GM12874 (cell line): ENCODE results near the gene DYSF.

Experiments
- TF ChIP-seq, protein P1 (sequence below): IDR thresholded peaks from 2 replicates; pipeline ENCODE4 v1.5.1; 2011; ENCODE audit warnings: low read depth, mild to moderate bottlenecking, control low read depth, low read length, moderate library complexity; ENCODE audit not compliant: insufficient read depth

Gene DYSF

GRCh38 chr2:71595569-71595968 lies 142.2 kb downstream of the DYSF start:
- TF ChIP-seq, protein P1, sequence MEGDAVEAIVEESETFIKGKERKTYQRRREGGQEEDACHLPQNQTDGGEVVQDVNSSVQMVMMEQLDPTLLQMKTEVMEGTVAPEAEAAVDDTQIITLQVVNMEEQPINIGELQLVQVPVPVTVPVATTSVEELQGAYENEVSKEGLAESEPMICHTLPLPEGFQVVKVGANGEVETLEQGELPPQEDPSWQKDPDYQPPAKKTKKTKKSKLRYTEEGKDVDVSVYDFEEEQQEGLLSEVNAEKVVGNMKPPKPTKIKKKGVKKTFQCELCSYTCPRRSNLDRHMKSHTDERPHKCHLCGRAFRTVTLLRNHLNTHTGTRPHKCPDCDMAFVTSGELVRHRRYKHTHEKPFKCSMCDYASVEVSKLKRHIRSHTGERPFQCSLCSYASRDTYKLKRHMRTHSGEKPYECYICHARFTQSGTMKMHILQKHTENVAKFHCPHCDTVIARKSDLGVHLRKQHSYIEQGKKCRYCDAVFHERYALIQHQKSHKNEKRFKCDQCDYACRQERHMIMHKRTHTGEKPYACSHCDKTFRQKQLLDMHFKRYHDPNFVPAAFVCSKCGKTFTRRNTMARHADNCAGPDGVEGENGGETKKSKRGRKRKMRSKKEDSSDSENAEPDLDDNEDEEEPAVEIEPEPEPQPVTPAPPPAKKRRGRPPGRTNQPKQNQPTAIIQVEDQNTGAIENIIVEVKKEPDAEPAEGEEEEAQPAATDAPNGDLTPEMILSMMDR = no peak

DNA sequence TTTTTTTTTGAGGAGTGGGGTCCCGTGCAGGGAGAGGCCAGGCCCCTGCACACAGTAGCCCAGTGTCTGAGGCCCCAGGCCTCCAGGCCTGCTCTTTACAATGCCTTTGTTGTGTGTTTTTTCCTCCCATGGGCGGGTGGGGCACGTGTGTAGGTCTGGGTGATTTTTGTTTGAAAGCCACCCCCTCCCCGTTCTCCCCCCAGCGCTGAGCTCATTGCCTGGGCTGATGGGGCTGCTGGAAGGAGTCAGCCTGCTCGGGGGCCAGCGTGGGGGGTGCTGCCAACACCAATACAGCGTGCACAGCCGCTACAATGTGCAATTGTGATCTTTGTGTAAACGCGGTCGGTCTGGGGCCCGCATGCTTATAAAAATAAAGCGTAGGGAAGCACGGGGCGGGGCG lies 142.7 kb downstream of the DYSF start:
- TF ChIP-seq, protein P1 = no peak

- TF ChIP-seq, protein P1 = no peak
Measured at GRCh38 chr2:71597756-71598155, 144.4 kb downstream of the DYSF start.

GRCh38 chr2:71598526-71598925 lies 145.2 kb downstream of the DYSF start:
- TF ChIP-seq, protein P1 = no peak

GRCh38 chr2:71599038-71599437 lies 145.7 kb downstream of the DYSF start:
- TF ChIP-seq, protein P1 = no peak

DNA sequence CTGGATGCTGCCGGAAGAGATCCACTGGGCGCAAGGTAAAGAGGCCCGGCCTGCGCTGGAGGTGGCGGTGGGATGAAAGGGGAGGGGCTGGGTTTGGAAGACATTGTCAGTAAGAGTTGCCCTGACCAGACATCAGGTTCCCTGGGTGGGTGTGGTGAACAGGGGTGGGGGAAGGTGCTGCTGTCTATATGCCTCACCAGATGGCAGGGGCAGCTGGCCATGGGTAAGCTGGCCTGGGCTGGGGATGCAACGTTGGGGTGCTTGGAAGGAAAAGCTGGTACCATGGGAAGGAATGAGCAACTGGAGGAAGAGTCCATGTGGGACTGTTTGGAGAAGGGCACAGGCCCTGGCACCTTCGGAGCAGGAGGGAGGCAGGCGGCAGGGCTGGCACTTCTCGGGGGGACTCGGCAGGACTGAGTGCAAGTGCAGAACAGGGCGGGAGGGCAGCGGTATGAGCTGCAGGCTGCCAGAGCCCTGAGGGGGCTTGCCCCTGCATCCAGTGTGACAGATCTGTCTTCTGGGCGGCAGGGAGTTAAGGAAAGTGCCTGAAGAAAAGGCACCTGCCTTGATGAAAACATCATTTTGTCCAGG lies 146.4 kb downstream of the DYSF start:
- TF ChIP-seq, protein P1 = no peak

GRCh38 chr2:71600555-71600954 lies 147.2 kb downstream of the DYSF start:
- TF ChIP-seq, protein P1 = no peak
